ENCODE results near the gene CAPZA2.
"Not testable (repeated sequence)": the region's sequence is repeated elsewhere in the genome, so short reads cannot be mapped to it uniquely, and the experiment has no call there.

The CAPZA2 gene

DNA sequence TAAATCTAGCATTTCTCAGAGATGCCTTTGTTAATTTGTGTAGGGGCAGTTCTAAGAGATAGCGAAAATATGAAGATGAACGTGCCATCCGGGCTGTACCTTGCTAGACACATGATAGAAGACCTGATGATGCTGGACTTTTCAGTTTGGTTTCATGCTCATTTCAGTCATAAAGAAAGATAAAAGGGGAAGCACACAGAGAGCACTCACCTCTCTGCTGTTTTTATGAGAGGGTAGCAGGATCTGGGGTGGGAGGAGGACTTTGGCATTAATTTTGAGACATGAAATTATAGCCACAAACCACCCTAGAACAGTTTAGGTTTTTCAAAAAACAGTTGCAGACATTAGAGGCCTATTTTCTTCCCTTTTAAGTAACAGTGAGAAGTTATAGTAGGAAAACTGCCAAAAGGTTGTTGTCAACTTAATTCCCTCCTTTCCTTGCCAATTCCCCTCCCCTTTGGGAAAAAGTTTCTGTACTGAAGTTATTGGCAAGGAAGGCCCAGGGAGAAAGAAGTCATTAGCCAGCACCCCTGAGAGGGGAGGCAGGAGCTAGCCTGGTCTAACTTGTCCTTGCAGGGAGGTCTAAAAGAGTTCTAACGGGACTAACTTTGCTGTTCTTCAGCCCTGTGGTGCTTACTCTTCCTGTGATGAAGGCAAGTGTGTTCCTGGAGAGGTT lies 93.6 kb downstream of the CAPZA2 start:
- no peak for DNase-seq

DNA sequence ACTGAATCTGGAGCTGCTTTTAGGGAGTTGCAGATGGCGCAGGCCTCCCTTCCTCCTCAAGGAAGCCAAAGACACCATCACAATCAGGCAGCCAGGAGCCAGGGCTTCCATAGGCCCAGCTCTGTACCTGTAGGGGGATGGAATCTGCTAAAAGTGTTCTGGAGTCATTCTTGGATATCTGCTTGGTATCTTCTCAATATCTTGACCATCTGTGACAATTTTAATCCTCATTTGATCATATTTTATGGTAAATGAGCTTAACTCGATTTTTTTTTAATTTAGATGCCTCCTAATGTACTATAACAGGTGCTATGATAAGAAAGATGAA lies 94.1 kb downstream of the CAPZA2 start:
- DNase-seq = no peak

DNA sequence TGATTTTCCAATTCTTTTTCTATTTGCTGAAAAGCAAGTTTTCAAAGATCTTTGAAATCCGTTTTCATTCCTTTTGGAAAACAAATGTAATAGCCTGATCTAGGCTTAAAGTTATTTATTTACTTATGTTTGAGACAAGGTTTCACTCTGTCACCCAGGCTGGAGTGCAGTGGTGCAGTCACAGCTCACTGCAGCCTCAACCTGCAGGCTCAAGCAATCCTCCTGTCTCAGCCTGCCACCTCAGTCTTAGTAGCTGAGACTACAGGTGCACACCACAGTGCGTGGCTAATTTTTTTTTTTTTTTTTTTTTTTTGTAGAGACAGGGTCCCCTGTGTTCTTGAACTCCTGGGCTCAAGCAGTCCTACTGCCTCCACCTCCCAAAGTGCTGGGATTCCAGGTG lies 95.5 kb downstream of the CAPZA2 start:
- DNase-seq = no peak

DNA sequence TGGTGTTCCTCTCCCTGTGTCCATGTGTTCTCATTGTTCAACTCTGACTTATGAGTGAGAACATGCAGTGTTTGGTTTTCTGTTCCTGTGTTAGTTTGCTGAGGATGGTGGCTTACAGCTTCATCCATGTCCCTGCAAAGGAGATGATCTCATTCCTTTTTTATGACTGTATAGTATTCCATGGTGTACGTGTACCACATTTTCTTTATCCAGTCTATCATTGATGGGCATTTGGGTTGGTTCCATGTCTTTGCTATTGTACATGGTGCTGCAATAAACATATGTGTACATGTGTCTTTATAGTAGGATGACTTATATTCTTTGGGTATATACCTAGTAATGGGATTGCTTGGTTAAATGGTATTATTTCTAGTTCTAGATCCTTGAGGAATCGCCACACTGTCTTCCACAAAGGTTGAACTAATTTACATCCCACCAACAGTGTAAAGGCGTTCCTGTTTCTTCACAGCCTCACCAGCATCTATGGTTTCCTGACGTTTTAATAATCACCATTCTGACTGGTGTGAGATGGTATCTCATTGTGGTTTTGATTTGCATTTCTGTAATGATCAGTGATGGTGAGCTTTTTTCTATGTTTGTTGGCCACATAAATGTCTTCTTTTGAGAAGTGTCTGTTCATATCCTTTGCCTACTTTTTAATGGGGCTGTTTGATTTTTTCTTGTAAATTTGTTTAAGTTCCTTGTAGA lies 99.7 kb downstream of the CAPZA2 start:
- DNase-seq = not testable (repeated sequence)

DNA sequence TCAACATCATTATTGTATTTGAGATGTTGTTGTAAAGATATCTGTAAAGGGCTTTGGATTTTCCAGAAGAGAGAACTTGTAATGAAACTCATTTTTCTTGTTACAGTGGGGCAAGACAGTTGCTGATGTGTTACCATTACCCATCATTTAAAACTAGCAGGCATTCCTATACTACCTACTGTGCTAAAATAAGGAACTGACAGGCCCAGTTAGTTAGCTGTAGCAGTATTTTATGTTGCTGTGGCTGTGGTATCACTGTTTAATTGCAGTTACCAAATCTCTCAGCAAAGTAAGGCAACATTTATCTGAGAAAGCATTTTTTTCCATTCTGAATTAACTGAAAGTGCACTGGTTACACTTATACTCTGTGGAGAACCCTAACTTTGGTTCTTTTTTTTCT lies 100.8 kb downstream of the CAPZA2 start:
- no peak for DNase-seq

DNA sequence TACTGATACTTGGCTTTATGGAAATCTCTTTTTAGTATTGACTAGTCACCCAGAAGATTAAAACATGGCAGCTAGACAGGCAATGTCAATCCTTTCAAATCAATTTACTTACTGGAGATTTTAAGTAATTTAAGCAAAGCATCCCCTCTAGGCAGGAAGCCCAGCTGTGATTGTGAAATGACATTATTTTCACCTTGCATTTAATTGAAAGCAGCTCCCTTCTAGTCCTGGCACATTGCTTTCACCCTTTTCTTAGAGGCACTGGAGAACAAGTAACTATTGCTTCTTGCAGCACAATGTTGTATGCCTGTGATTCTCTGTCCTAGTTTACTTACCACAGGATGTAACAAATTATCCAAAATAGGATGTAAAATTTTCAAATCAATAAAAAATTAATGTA lies 104.2 kb downstream of the CAPZA2 start:
- no peak for DNase-seq

DNA sequence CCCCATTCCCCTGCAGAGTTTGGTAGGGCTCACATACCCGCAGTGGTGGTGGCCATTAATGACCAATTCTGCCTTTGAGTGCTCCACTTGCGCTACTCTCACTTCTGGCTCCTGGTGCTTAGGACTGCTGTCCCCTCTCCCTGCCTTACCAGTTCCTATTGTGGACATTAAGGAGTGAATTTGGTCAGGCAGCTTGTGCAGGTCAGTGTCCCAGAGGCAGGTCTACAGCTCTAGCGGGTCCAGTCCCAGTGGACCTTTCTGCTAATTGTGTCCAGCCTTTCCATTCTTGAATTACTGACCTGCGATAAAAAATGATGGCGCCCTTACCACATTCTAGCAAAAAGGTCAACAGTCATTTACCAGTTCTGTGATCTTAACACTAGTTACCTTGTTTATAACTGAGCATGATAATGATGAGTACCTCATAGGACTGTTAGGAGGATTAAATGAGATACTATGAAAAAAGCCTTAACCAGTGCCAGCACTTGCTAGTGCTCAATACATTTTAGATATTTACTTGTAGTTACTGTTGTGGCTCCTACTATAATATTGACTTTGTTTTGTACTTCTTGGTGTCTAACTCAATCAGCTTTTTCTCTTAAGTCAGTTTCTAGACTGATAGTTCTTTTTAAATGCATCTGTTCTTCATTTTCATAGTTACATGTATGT lies 105.0 kb downstream of the CAPZA2 start:
- no peak for DNase-seq

DNA sequence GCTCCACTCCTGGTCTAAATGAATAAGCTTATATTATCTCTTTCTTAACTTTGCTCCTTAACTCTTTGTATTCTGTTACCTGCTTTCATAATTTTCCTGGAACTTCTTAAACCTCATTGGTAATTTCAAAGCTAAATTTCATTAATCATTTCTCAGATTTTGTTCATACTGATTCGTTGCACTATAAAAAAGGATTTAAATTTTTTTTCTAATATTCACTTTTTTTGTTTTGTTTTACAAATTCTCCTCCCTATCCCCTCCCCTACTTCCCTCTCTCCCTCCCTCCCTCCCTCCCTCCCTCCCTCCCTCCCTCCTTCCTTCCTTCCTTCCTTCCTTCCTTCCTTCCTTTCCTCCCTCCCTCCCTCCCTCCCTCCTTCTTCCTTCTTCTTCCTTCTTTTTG lies 105.6 kb downstream of the CAPZA2 start:
- no peak for DNase-seq

DNA sequence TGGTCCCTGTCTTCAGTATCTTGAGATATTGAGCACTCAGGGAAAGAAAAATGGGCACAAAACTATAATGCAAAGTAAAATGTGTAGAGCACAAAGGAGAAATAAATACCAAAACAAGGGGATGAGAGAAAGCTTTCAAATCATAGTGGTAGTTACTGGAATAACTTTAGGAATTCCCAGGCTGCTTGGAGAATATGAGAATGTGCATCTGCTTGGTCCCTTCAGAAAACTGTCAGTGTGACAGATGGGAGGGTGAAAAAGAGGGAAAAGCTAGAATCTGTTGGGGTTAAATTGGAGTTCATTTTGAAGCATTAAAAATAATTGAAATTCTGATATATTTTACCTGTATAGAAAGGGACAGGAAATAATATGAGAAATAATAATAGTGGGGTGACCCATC lies 106.2 kb downstream of the CAPZA2 start:
- DNase-seq = no peak

DNA sequence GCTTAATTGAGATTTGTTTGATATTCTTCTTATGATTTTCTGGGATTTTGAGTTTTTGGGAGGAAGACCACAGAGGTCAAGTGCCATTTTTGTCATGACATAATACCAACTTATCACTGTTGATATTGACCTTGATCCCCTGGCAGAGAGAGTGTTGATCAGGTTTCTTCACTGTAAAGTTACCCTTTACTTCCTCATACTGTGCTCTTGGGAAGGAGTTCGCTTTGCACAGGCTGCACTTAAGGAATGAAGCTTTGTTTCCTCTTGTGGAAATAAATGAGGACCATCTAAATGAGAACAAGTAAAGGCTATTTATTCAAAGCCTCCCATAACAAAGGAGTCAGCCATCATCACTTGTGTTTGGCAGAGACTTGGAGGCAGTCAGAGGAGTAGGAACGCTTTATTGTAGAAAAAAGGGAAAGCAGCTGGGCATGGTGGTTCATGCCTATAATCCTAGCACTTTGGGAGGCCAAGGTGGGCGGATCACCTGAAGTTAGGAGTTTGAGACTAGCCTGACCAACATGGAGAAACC lies 107.0 kb downstream of the CAPZA2 start:
- no peak for DNase-seq

DNA sequence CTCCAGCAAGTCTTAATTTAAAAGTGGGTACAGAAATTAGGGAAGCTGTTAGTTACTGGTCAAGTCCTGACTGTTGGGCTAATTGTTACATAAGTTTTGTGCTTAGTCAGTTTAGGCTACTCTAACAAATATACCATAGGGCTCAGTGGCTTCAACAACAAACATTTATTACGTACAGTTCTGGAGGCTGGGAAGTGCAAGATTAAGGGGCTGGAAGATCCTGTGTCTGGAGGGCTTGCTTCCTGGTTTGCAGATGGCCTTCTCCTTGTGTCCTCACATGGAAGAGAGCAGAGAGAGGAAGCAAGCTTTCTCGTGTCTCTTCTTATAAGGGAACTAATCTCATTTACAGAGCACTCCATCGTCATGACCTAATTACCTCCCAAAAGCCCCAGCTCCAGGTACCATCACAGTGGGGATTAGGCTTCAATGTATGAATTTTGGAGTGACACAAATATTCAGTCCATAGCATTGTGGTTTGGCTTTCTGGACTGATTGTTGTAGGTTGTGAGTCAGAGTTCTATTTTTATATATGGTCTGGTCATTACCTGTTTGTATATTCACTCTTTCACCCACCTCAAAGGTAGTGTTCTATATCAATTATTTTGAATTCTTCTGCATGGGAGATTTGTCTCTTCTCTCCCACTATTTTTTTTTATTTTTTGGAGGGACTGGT lies 108.0 kb downstream of the CAPZA2 start:
- no peak for DNase-seq

DNA sequence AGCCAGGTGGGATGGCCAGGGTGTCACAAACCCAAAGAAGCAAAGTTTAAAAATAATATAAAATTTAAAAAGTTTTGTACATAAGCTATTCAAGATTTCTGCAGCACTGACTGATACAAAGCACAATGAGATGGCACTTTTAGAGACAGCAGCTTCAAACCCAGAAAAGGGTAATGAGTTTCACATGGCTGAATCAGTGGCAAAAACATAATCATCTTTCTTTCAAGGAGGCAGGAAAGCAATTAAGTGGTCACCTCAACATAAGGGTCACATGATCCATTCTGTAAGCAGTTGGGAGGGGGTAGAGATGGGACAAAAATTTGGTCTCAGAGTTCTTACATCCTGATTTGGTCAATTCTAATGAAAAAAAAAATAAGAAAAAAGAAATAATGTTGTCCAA lies 108.8 kb downstream of the CAPZA2 start:
- not testable (repeated sequence) for DNase-seq

All from activated naive CD4-positive, alpha-beta T cell treated with Interleukin-2 at 50 U/mL for 16 hours (primary cell).